ENCODE data around the gene TBC1D9B.

DNA sequence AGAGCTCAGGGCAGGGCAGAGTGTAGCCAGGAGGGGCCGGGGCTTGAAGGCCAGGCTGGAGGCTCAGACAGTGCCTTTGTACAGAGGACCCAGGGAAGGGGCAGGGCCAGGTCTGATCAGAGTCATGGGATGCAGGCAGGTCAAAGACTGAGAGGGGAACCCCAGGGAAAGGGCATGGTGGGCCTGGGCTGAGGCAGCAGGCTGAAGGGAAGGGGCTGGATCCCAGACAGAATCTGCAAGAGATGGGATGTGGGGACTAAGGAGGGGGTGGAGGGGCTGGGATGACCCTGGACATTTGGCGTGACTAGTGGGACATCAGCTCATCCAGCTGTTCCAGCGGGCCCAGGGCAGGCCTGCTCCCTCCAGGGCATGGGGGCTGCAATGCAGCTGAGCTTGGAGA, 33.6 kb downstream of the TBC1D9B start:
- TF ChIP-seq, protein P1, sequence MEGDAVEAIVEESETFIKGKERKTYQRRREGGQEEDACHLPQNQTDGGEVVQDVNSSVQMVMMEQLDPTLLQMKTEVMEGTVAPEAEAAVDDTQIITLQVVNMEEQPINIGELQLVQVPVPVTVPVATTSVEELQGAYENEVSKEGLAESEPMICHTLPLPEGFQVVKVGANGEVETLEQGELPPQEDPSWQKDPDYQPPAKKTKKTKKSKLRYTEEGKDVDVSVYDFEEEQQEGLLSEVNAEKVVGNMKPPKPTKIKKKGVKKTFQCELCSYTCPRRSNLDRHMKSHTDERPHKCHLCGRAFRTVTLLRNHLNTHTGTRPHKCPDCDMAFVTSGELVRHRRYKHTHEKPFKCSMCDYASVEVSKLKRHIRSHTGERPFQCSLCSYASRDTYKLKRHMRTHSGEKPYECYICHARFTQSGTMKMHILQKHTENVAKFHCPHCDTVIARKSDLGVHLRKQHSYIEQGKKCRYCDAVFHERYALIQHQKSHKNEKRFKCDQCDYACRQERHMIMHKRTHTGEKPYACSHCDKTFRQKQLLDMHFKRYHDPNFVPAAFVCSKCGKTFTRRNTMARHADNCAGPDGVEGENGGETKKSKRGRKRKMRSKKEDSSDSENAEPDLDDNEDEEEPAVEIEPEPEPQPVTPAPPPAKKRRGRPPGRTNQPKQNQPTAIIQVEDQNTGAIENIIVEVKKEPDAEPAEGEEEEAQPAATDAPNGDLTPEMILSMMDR (IDR thresholded peaks at IDR 0.05): no peak
- no peak for TF ChIP-seq POLR2A (IDR thresholded peaks at IDR 0.05)
